SK-N-SH (cell line): ENCODE data around the gene RBP3. TPM values are rescaled to one million over a fixed set of nuclear protein-coding genes. Genes with fewer than 3 reads are reported as not detected.
"Not testable (repeated sequence)": the region's sequence is repeated elsewhere in the genome, so short reads cannot be mapped to it uniquely, and the experiment has no call there.

ENCODE experiments used
- CTCF ChIA-PET: fragments of 300-600, 350-600 bp; formaldehyde crosslinking; extraction: SDS; loops from one replicate; lab custom pipeline; 2021; lab: Yijun Ruan, JAX
- POLR2A ChIA-PET: fragments of 350-600 bp; sonication (Branson Sonifier 250); formaldehyde crosslinking; extraction: SDS; loops from one replicate; lab custom pipeline; 2020; ENCODE audit warnings: antibody characterized with exemption, inconsistent platforms; lab: Yijun Ruan, JAX
- DNase-seq: peaks from one replicate; pipeline ENCODE4 v3.0.0; 2012
- H2AFZ ChIP-seq: fragments of 200-600 bp; sonication (generic); 2 replicates; pipeline ENCODE4 v1.8.1; 2016; ENCODE audit warnings: antibody characterized with exemption, mild to moderate bottlenecking, low read depth
- H3F3A ChIP-seq: fragments of 200-600 bp; sonication (generic); replicated peaks from 2 replicates; pipeline ENCODE3; 2016; ENCODE audit warnings: antibody characterized with exemption, mild to moderate bottlenecking; ENCODE audit not compliant: insufficient read depth
- H3K27ac ChIP-seq, 2 experiments: fragments of 200-500 bp in 1 of 2; fragments of 200-600 bp in 1 of 2; sonication (Bioruptor generic) in 1 of 2; sonication (generic), shearing (Covaris generic) in 1 of 2; 2 replicates each; pipeline versions ENCODE4 v1.5.1 to v1.6.1; 2014 to 2016; ENCODE audit warnings: low read depth in 2 of 2, inconsistent platforms in 1 of 2, low read length in 1 of 2, mild to moderate bottlenecking in 1 of 2, mixed read lengths in 1 of 2
- H3K27me3 ChIP-seq: fragments of 200-600 bp; sonication (generic), shearing (Covaris generic); 2 replicates; pipeline ENCODE4 v1.6.1; 2016; ENCODE audit warnings: mixed run types; ENCODE audit not compliant: insufficient read depth
- H3K36me3 ChIP-seq, 2 experiments: fragments of 200-500 bp in 1 of 2; fragments of 200-600 bp in 1 of 2; sonication (Bioruptor generic) in 1 of 2; sonication (generic) in 1 of 2; replicated peaks in 1 of 2; 2 replicates each; pipeline versions ENCODE3 to v1.5.1; 2014 to 2016; ENCODE audit warnings: low read length in 1 of 2, mild to moderate bottlenecking in 1 of 2; ENCODE audit not compliant: insufficient read depth in 2 of 2, control insufficient read depth in 1 of 2
- H3K4me1 ChIP-seq, 2 experiments: fragments of 200-500 bp in 1 of 2; fragments of 200-600 bp in 1 of 2; sonication (Bioruptor generic) in 1 of 2; sonication (generic), shearing (Covaris generic) in 1 of 2; 2 replicates each; pipeline versions ENCODE4 v1.5.1 to v1.6.1; 2014 to 2016; ENCODE audit warnings: low read depth in 1 of 2, low read length in 1 of 2, mixed run types in 1 of 2; ENCODE audit not compliant: insufficient read depth in 2 of 2, control insufficient read depth in 1 of 2
- H3K4me2 ChIP-seq: fragments of 200-600 bp; sonication (generic), shearing (Covaris generic); 2 replicates; pipeline ENCODE4 v1.6.1; 2017; ENCODE audit warnings: mixed run types
- H3K4me3 ChIP-seq, 2 experiments: fragments of 200-500 bp in 1 of 2; fragments of 200-600 bp in 1 of 2; sonication (Bioruptor generic) in 1 of 2; sonication (generic), shearing (Covaris generic) in 1 of 2; 2 replicates each; pipeline versions ENCODE4 v1.5.1 to v1.8.1; 2014 to 2016; ENCODE audit warnings: low read depth in 2 of 2, inconsistent platforms in 1 of 2, low read length in 1 of 2, mild to moderate bottlenecking in 1 of 2, mixed read lengths in 1 of 2, moderate library complexity in 1 of 2
- H3K79me2 ChIP-seq: fragments of 200-600 bp; sonication (generic); 2 replicates; pipeline ENCODE4 v1.8.1; 2017; ENCODE audit warnings: mild to moderate bottlenecking; ENCODE audit not compliant: insufficient read depth
- H3K9ac ChIP-seq: fragments of 200-600 bp; sonication (generic); 2 replicates; pipeline ENCODE4 v1.6.1; 2017; ENCODE audit warnings: mixed run types
- H3K9me2 ChIP-seq: fragments of 200-600 bp; sonication (generic); 2 replicates; pipeline ENCODE4 v1.6.1; 2017; ENCODE audit warnings: mixed run types
- H3K9me3 ChIP-seq: fragments of 200-600 bp; sonication (generic); 2 replicates; pipeline ENCODE4 v1.6.1; 2017; ENCODE audit warnings: mixed run types, mild to moderate bottlenecking, moderate library complexity
- H4K20me1 ChIP-seq: fragments of 200-600 bp; sonication (generic); 2 replicates; pipeline ENCODE4 v1.6.1; 2017; ENCODE audit warnings: mild to moderate bottlenecking, mixed run types; ENCODE audit not compliant: insufficient read depth
- CHD2 ChIP-seq: fragments of 150-350 bp; IDR thresholded peaks from 2 replicates; pipeline ENCODE4 v1.6.1; 2018; ENCODE audit warnings: low read length; ENCODE audit not compliant: partially characterized antibody
- GATA2 ChIP-seq: sonication (generic); formaldehyde crosslinking; IDR thresholded peaks from 2 replicates; pipeline ENCODE4 v1.5.0; 2020; ENCODE audit warnings: mild to moderate bottlenecking, missing genetic modification reagents
- JUND ChIP-seq: IDR thresholded peaks from 2 replicates; pipeline ENCODE4 v1.4.0; 2012
- MAX ChIP-seq: IDR thresholded peaks from 2 replicates; pipeline ENCODE4 v1.4.0; 2012; ENCODE audit warnings: low read depth
- MXI1 ChIP-seq: IDR thresholded peaks from 2 replicates; pipeline ENCODE4 v1.6.1; 2012; ENCODE audit warnings: mild to moderate bottlenecking, low read depth, low read length, improper control_type of control experiment
- NRF1 ChIP-seq: IDR thresholded peaks from 2 replicates; pipeline ENCODE4 v1.6.1; 2012; ENCODE audit warnings: low read depth, mild to moderate bottlenecking, low read length
- PBX3 ChIP-seq: IDR thresholded peaks from 2 replicates; pipeline ENCODE4; 2012
- POLR2AphosphoS5 ChIP-seq: IDR thresholded peaks from 2 replicates; pipeline ENCODE4 v1.6.1; 2012; ENCODE audit warnings: low read depth, low read length
- RAD21 ChIP-seq: IDR thresholded peaks from 2 replicates; pipeline ENCODE4 v1.6.1; 2012; ENCODE audit warnings: mild to moderate bottlenecking, low read length
- RFX5 ChIP-seq: IDR thresholded peaks from 2 replicates; pipeline ENCODE4 v1.6.1; 2012; ENCODE audit warnings: mild to moderate bottlenecking, improper control_type of control experiment, low read length
- RXRA ChIP-seq: IDR thresholded peaks from 2 replicates; pipeline ENCODE4 v1.4.0; 2012; ENCODE audit warnings: low read depth, mild to moderate bottlenecking, borderline replicate concordance
- SIN3A ChIP-seq: IDR thresholded peaks from 2 replicates; pipeline ENCODE4 v1.6.1; 2012; ENCODE audit warnings: low read depth, mild to moderate bottlenecking, low read length, moderate library complexity, borderline replicate concordance
- TCF12 ChIP-seq: IDR thresholded peaks from 2 replicates; pipeline ENCODE4 v1.4.0; 2012
- TEAD4 ChIP-seq: IDR thresholded peaks from 2 replicates; pipeline ENCODE4 v1.4.0; 2012; ENCODE audit warnings: mild to moderate bottlenecking, borderline replicate concordance; ENCODE audit not compliant: insufficient read depth
- YY1 ChIP-seq: IDR thresholded peaks from 2 replicates; pipeline ENCODE4 v1.4.0; 2012; ENCODE audit warnings: low read depth, mild to moderate bottlenecking
- WGBS: methylation state at CpG from one replicate; pipeline ENCODE4 v1.1.6; 2017; ENCODE audit warnings: low lambda C conversion rate; 5-methylcytosine and 5-hydroxymethylcytosine counted together
- polyA plus RNA-seq, 3 experiments: library from polyadenylated mRNA; depleted of rRNA; stranded (reverse); fragments of >200 nt; gene quantifications; 2 replicates each; pipeline ENCODE4 v1.2.3, GENCODE V29; 2012

Gene RBP3
- polyA plus RNA-seq, 1 of the 3 experiments (the other 2 are of a cell fraction) = not detected

GRCh38 chr10:47383261-47384147 is 35.3 kb downstream of the RBP3 start:
- Histone ChIP-seq H2AFZ (peak overlapping the region; percentile 93; the same call in 1 of the 2 replicates), H3K4me2 (peak overlapping the region; percentile 74), H3K36me3 (no peaks in the 10 kb centered on the region), H3K4me3 (peak overlapping the region; percentile 78 to 79), H4K20me1 (no peaks in the 10 kb centered on the region), H3K4me1 (peaks cover 0 to 17% of the 10 kb centered on the region in 2 experiments; a peak in 2 of 4 replicates), H3K9me2 (no peaks in the 10 kb centered on the region), H3K9ac (peak overlapping the region; percentile 73; the same call in 1 of the 2 replicates), H3K27me3 (no peaks in the 10 kb centered on the region), H3K9me3 (no peaks in the 10 kb centered on the region), H3K27ac (no peak overlapping the region), H3F3A (no peaks in the 10 kb centered on the region), H3K79me2 (no peaks in the 10 kb centered on the region)
- POLR2A ChIA-PET = no interaction called here
- WGBS = 17% methylated on average over 9 of the region's 9 CpGs
- TF ChIP-seq PBX3 (no peak), TCF12 (no peak), RAD21 (no peak), RFX5 (no peak), POLR2AphosphoS5 (no peak), NRF1 (no peak)
- CTCF ChIA-PET = interaction anchor here (1.2 to 1.7 kb wide), 3 partner anchors 8 to 22 kb away, joined by 3 to 4 read pairs (median 3); no protein-coding TSS in a partner anchor
- peak; percentile 41 for DNase-seq

- ChIA-PET POLR2A (no interaction called here), CTCF (interaction anchor here (1.3 to 1.7 kb wide), 2 partner anchors 9 to 14 kb away, joined by 3 to 4 read pairs; no protein-coding TSS in a partner anchor)
- WGBS = under 1% methylated on average over 27 of the region's 75 CpGs
- no peaks in the 10 kb centered on the region for H3K79me2 ChIP-seq
- DNase-seq = peak; percentile 98
- H3K4me1 ChIP-seq = peaks cover 0 to 11% of the 10 kb centered on the region in 2 experiments; a peak in 2 of 4 replicates
- H3K9me3 ChIP-seq = no peaks in the 10 kb centered on the region
- no peaks in the 10 kb centered on the region for H4K20me1 ChIP-seq
- 0 out of 2 replicates have a peak, but pooled peaks have one; percentile 28 for TF ChIP-seq POLR2AphosphoS5
- no peak for TF ChIP-seq PBX3
- no peak for TF ChIP-seq RFX5
- no peak for TF ChIP-seq JUND
- 0 out of 2 replicates have a peak, but pooled peaks have one; percentile 10 for TF ChIP-seq GATA2 (CRISPR knock-in tag)
- TF ChIP-seq MAX = peak; percentile 32; the same call in 1 of the 2 replicates
- TF ChIP-seq TEAD4 = no peak
- TF ChIP-seq MXI1 = peak; percentile 66
- TF ChIP-seq YY1 = 0 out of 2 replicates have a peak, but pooled peaks have one; percentile 25
- peak; percentile 82; the same call in 1 of the 2 replicates for TF ChIP-seq SIN3A
- TF ChIP-seq RXRA = no peak
- TF ChIP-seq CHD2 = no peak
- H3K9me2 ChIP-seq = no peaks in the 10 kb centered on the region
- no peaks in the 10 kb centered on the region for H3F3A ChIP-seq
- peak within 1 kb of the TSS; percentile 93 for H2AFZ ChIP-seq
- peak within 1 kb of the TSS; percentile 73 for H3K9ac ChIP-seq
- H3K4me3 ChIP-seq = peak within 1 kb of the TSS; percentile 78 to 79
- peak within 1 kb of the TSS; percentile 69 to 76; a peak in 3 of 4 replicates for H3K27ac ChIP-seq
- peak within 1 kb of the TSS; percentile 74 for H3K4me2 ChIP-seq
- no peaks in the 10 kb centered on the region for H3K27me3 ChIP-seq
- H3K36me3 ChIP-seq = no peaks in the 10 kb centered on the region
Measured at GRCh38 chr10:47384148-47384921, 36.2 kb downstream of the RBP3 start, which contains the start of gene ZNF488. Gene ZNF488 (minus strand): TSS chr10:47384293. CDS start chr10:47368829, 15,464 bp downstream.

- H3F3A ChIP-seq, POLR2A ChIA-PET, DNase-seq, H3K79me2 ChIP-seq, H3K27me3 ChIP-seq, CTCF ChIA-PET, H2AFZ ChIP-seq, H3K9me3 ChIP-seq, H3K9ac ChIP-seq, H3K9me2 ChIP-seq, H3K4me3 ChIP-seq, H3K27ac ChIP-seq, H4K20me1 ChIP-seq, H3K4me2 ChIP-seq, H3K4me1 ChIP-seq, H3K36me3 ChIP-seq: not testable (repeated sequence)
- WGBS = 67% methylated on average over 2 of the region's 2 CpGs
Measured at GRCh38 chr10:47386104-47386503, 37.9 kb downstream of the RBP3 start.
